ENCODE results near the gene MSANTD4. TPM values are rescaled to one million over a fixed set of nuclear protein-coding genes. Genes with fewer than 3 reads are reported as not detected.

Gene MSANTD4
- total RNA-seq, 1 donor from 2014 or later = 18.9 TPM

DNA sequence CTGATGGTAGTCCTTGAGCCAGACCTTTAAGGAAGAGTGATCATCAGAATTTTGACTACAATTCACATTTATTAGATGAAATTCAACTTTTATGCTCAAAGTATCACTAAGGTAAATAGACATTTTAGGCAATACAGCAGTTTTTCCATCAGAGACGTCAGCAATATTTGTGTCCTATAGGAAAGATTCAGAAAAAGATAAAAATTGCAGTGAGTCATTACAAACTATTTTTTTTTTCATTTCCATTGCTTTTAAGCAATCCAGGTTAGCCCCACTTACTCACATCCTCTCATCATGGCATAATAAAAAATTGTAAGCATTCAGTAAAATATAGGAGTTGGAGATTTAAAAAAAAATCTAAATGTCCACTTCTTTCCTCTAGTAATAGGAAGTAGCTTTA, 46.9 kb downstream of the MSANTD4 start:
- ATAC-seq (ENCODE audit: low read depth) (no peak), DNase-seq (no peak)
- Mint-ChIP-seq H3K9me3 (no peaks in the 10 kb centered on the region), H3K27ac (no peak overlapping the region), H3K4me1 (no peaks in the 10 kb centered on the region), H3K36me3 (ENCODE audit: low read depth) (no peaks in the 10 kb centered on the region), H3K4me3 (no peak overlapping the region), H3K27me3 (peaks cover 10% of the 10 kb centered on the region)
- CTCF ChIA-PET = no interaction called here
- TF ChIP-seq CTCF (IDR thresholded peaks at IDR 0.05) = no peak
- POLR2A ChIA-PET = no interaction called here
- intact Hi-C loops (cut with micrococcal nuclease) = no loop called here

DNA sequence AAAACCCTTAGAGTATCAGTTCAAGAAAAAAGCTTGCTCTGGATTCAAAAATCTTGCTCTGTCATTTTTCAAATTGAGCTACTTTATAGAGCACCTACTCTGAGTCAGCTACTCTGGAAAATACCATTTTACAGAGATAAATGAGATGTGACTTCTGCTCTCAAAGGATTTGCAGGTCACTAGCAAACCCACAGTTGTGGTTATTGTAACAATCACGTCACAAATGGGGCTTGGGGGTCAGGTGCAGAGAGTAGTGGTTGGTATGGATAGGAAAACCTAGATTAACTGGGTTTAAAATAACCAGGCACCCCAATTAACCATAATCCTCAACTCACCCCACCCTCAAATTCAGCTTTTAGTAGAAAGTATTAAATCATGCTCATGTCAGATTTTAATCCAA, 52.3 kb downstream of the MSANTD4 start:
- Mint-ChIP-seq H3K27ac (no peak overlapping the region), H3K4me1 (no peaks in the 10 kb centered on the region), H3K4me3 (no peak overlapping the region), H3K27me3 (no peaks in the 10 kb centered on the region), H3K36me3 (ENCODE audit: low read depth) (no peaks in the 10 kb centered on the region), H3K9me3 (no peaks in the 10 kb centered on the region)
- ChIA-PET POLR2A (no interaction called here), CTCF (no interaction called here)
- TF ChIP-seq CTCF (IDR thresholded peaks at IDR 0.05) = no peak
- DNase-seq = no peak
- intact Hi-C loops (cut with micrococcal nuclease) = no loop called here
- ATAC-seq (ENCODE audit: low read depth) = no peak

DNA sequence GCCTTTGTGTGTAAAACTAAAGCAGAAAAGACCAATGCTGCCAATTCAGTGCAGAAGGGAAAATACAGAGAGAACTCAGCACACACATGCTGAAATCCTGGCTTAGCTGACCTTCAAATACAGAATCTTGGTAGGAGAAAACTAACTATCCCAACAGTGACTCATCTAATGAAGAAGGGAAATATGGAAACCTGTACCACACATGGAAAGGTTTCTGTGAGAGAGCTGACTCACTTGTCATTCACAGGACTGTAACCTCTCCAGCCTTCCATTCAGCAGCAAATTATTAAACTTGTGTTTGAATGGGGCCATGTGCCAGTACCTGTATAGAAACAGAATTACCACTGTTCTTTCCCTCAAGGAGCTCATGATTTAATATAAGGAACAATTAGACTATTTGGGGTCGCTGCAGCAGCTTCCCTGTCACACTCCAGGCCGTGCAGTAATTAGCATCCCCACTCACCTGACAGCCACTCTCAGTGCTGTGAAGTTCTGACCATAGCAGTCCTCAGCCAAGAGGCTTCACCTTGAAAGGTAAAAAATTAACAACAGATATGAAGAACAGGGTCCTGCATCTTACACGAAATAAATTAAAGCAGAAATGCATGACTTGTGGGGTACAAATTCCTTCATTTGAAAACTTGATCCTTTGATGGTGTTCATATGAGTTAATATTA, 53.9 kb downstream of the MSANTD4 start:
- no peak for DNase-seq
- Mint-ChIP-seq H3K9me3 (no peaks in the 10 kb centered on the region), H3K27ac (no peak overlapping the region), H3K27me3 (no peaks in the 10 kb centered on the region), H3K4me1 (no peaks in the 10 kb centered on the region), H3K4me3 (no peak overlapping the region), H3K36me3 (ENCODE audit: low read depth) (no peaks in the 10 kb centered on the region)
- ChIA-PET CTCF (no interaction called here), POLR2A (no interaction called here)
- TF ChIP-seq CTCF (IDR thresholded peaks at IDR 0.05) = no peak
- ATAC-seq (ENCODE audit: low read depth) = no peak
- intact Hi-C loops (cut with micrococcal nuclease) = no loop called here

DNA sequence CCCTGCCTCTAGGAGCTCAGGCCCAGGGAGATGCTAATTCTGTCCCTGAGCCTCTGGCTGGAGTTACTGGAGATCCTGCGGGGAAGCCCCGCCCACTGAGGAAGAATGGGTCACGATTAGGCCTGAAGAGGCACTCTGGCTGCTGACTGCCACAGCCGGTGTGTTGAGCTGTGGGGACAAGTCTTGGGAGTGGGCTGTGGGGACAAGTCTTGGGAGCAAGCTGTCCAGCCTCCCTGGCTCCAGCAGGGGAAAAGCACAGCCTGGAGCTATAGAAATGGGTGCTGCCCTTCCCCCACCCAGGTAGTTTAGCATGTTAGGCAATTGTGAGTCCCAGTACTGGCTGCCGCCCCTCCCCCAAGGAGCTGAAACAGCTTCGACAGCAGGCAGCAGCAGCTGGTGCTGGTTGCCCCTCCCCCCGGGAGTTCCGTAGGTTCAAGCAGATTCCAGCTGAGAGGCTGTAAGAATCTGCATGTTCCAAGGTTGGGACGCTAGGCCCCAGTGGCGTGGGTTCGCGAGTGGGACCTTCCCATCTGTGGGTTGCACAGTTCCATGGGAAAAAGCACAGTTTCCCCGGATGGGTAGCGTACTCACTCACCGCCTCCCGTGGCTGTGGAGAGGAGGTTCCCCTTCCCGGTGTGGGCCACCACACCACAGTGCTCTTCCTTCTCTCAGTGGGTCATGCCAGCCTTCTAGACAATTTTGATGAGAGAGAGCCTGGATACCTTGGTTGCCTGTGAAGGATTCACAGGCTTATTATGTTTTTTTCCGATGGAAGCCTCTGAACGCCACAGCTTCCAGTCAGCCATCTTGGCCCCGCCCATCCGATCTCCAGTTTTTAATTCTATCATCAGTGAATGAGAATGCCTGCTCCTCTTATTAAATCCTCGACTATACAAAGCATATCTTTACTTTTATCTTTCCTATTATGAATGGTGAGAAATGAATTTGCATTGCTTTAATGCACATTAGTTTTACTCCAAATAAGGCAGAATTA, 61.5 kb downstream of the MSANTD4 start:
- ChIA-PET CTCF (no interaction called here), POLR2A (no interaction called here)
- Mint-ChIP-seq H3K4me1 (no peaks in the 10 kb centered on the region), H3K27me3 (peaks cover 3% of the 10 kb centered on the region), H3K27ac (no peak overlapping the region), H3K36me3 (ENCODE audit: low read depth) (no peaks in the 10 kb centered on the region), H3K9me3 (peaks cover 12% of the 10 kb centered on the region), H3K4me3 (no peak overlapping the region)
- intact Hi-C loops (cut with micrococcal nuclease) = no loop called here
- DNase-seq (no peak), ATAC-seq (ENCODE audit: low read depth) (no peak)
- no peak for TF ChIP-seq CTCF (IDR thresholded peaks at IDR 0.05)

Other genes with a start within 250 kb of the MSANTD4 start
- gene KBTBD3, start 55.1 kb upstream of the MSANTD4 start, total RNA-seq = 6.5 and 7.7 TPM in 2 replicates
- 29.6 and 30.8 TPM in 2 replicates for gene AASDHPPT, start 55.4 kb upstream of the MSANTD4 start, total RNA-seq